Vagina (tissue), 2 donors: ENCODE measurements around the gene SLC6A3.

Source experiments
- POLR2AphosphoS5 ChIP-seq, 2 donors: sonication (generic); formaldehyde crosslinking; IDR thresholded peaks; one replicate each; pipeline ENCODE4 v1.9.0; 2017; ENCODE audit warnings: antibody characterized with exemption in 2 of 2, mild to moderate bottlenecking in 2 of 2, low read depth in 1 of 2; ENCODE audit not compliant: insufficient read depth in 1 of 2
- TF ChIP-seq, protein P1 (sequence below), 3 experiments: fragments of 450-650 bp in 2 of 3; fragments of 200-600 bp in 1 of 3; sonication (generic) in 1 of 3; IDR thresholded peaks; one replicate each; pipeline ENCODE4 v1.5.1; 2017 to 2019; ENCODE audit warnings: antibody characterized with exemption in 3 of 3, mild to moderate bottlenecking in 2 of 3, moderate library complexity in 2 of 3

DNA sequence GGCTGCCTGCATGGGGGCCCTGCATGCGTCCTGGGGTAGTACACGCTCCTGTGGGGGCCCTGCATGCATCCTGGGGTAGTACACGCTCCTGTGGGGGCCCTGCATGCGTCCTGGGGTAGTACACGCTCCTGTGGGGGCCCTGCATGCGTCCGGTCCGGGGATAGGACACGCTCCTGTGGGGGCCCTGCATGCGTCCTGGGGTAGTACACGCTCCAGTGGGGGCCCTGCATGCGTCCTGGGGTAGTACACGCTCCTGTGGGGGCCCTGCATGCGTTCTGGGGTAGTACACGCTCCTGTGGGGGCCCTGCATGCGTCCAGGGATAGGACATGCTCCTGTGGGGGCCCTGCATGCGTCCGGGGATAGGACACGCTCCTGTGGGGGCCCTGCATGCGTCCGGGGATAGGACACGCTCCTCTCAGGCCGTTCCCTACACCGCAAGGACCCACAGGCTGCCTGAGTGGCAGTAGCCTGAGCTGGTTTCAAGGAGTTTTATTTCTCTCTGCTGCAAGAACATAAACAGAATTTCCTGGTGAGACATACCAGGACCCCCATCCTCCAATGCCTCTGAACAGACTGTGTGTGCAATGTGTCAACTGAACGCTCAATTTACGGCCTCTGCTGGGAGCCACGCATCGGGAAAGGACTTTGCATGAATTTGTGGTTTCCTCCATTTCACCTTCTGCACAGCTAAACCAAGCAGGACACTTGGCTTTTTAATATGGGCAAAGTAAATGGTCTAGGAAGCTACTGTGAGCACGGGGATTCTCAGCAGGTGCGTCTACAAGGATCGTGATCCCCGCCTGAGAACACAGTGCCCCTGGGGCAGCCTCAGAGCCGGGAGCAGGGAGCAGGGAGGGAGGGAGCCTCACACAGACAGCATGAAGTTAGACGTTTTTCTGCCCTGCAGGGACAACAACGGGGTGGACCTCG lies 51.4 kb downstream of the SLC6A3 start:
- TF ChIP-seq, protein P1, sequence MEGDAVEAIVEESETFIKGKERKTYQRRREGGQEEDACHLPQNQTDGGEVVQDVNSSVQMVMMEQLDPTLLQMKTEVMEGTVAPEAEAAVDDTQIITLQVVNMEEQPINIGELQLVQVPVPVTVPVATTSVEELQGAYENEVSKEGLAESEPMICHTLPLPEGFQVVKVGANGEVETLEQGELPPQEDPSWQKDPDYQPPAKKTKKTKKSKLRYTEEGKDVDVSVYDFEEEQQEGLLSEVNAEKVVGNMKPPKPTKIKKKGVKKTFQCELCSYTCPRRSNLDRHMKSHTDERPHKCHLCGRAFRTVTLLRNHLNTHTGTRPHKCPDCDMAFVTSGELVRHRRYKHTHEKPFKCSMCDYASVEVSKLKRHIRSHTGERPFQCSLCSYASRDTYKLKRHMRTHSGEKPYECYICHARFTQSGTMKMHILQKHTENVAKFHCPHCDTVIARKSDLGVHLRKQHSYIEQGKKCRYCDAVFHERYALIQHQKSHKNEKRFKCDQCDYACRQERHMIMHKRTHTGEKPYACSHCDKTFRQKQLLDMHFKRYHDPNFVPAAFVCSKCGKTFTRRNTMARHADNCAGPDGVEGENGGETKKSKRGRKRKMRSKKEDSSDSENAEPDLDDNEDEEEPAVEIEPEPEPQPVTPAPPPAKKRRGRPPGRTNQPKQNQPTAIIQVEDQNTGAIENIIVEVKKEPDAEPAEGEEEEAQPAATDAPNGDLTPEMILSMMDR (IDR thresholded peaks at IDR 0.05) = no peak
- no peak for TF ChIP-seq POLR2AphosphoS5 (IDR thresholded peaks at IDR 0.05; ENCODE audit: insufficient read depth in 1 of 2, low read depth in 1 of 2)
